GM23338 (cell line): ENCODE data around the gene CPM.

ENCODE experiments used
- CREB1 ChIP-seq: fragments of 250-450 bp; sonication (Bioruptor Pico); IDR thresholded peaks from 2 replicates; pipeline ENCODE4 v1.5.0; 2020; ENCODE audit warnings: low read depth, mild to moderate bottlenecking, moderate library complexity
- CTCF ChIP-seq, 2 experiments: fragments of 200-600 bp in 1 of 2; sonication (generic) in 1 of 2; conservative IDR thresholded peaks; 2 replicates each; pipeline versions ENCODE4 v1.5.1 to v1.6.1; 2016 to 2017; ENCODE audit warnings: antibody characterized with exemption in 2 of 2, low read depth in 2 of 2, mild to moderate bottlenecking in 2 of 2, moderate library complexity in 1 of 2
- ETS1 ChIP-seq: IDR thresholded peaks from 2 replicates; pipeline ENCODE4 v1.6.1; 2016; ENCODE audit warnings: antibody characterized with exemption
- EZH2 ChIP-seq: fragments of 200-600 bp; sonication (generic); IDR thresholded peaks from one replicate; pipeline ENCODE4 v1.8.0; 2017; ENCODE audit warnings: antibody characterized with exemption, mild to moderate bottlenecking, low read depth; ENCODE audit not compliant: unreplicated experiment
- EZH2phosphoT487 ChIP-seq: fragments of 200-600 bp; sonication (generic); IDR thresholded peaks from one replicate; pipeline ENCODE4 v1.8.1; 2018; ENCODE audit warnings: antibody characterized with exemption; ENCODE audit not compliant: unreplicated experiment
- JUNB ChIP-seq: IDR thresholded peaks from one replicate; pipeline ENCODE4 v1.6.1; 2016; ENCODE audit warnings: antibody characterized with exemption; ENCODE audit not compliant: unreplicated experiment
- NANOG ChIP-seq: IDR thresholded peaks from 2 replicates; pipeline ENCODE4 v1.6.1; 2016; ENCODE audit warnings: antibody characterized with exemption, borderline replicate concordance
- POLR2AphosphoS5 ChIP-seq: IDR thresholded peaks from 2 replicates; pipeline ENCODE4 v1.6.1; 2016; ENCODE audit warnings: antibody characterized with exemption, low read depth
- REST ChIP-seq: IDR thresholded peaks from one replicate; pipeline ENCODE4 v1.6.1; 2018; ENCODE audit warnings: antibody characterized with exemption; ENCODE audit not compliant: unreplicated experiment
- STAT1 ChIP-seq: IDR thresholded peaks from one replicate; pipeline ENCODE4 v1.6.1; 2016; ENCODE audit warnings: antibody characterized with exemption; ENCODE audit not compliant: unreplicated experiment

GRCh38 chr12:68855111-68855510, 77.9 kb downstream of the CPM start:
- TF ChIP-seq EZH2: no peak
- no peak for TF ChIP-seq CTCF (conservative IDR thresholded peaks at IDR 0.05; ENCODE audit: low read depth in 2 of 2)
- TF ChIP-seq REST: no peak
- no peak for TF ChIP-seq POLR2AphosphoS5
- no peak for TF ChIP-seq JUNB
- no peak for TF ChIP-seq CREB1 (CRISPR knock-in tag)
- no peak for TF ChIP-seq EZH2phosphoT487
- no peak for TF ChIP-seq NANOG
- TF ChIP-seq ETS1: no peak
- TF ChIP-seq STAT1: no peak
